HUES64 (cell line): ENCODE measurements around the gene DUSP22.

Experiments
- H3K27ac ChIP-seq: 2 replicates; pipeline ENCODE4 v1.7.0; 2013; ENCODE audit warnings: low read depth, low read length, inconsistent platforms
- H3K27me3 ChIP-seq: 2 replicates; pipeline ENCODE4 v1.6.1; 2013; ENCODE audit warnings: mild to moderate bottlenecking, low read length; ENCODE audit not compliant: insufficient read depth
- H3K36me3 ChIP-seq: 2 replicates; pipeline ENCODE4 v1.6.1; 2013; ENCODE audit warnings: mild to moderate bottlenecking, low read length; ENCODE audit not compliant: insufficient read depth
- H3K4me1 ChIP-seq: 2 replicates; pipeline ENCODE4 v1.6.1; 2013; ENCODE audit warnings: mild to moderate bottlenecking, low read length, moderate library complexity; ENCODE audit not compliant: insufficient read depth
- H3K4me3 ChIP-seq: 2 replicates; pipeline ENCODE4 v1.5.1; 2013; ENCODE audit warnings: mild to moderate bottlenecking, low read length, moderate library complexity
- H3K9ac ChIP-seq: 2 replicates; pipeline ENCODE4 v1.6.1; 2013; ENCODE audit warnings: mild to moderate bottlenecking, low read depth, low read length
- H3K9me3 ChIP-seq: 2 replicates; pipeline ENCODE4 v1.6.1; 2013; ENCODE audit warnings: low read depth, low read length; ENCODE audit not compliant: insufficient read depth
- WGBS: fragments of 150-250, 120-280 bp; methylation state at CpG from one replicate; pipeline ENCODE4 v1.1.7; 2013; ENCODE audit warnings: missing lambda C conversion rate; 5-methylcytosine and 5-hydroxymethylcytosine counted together

The DUSP22 gene

DNA sequence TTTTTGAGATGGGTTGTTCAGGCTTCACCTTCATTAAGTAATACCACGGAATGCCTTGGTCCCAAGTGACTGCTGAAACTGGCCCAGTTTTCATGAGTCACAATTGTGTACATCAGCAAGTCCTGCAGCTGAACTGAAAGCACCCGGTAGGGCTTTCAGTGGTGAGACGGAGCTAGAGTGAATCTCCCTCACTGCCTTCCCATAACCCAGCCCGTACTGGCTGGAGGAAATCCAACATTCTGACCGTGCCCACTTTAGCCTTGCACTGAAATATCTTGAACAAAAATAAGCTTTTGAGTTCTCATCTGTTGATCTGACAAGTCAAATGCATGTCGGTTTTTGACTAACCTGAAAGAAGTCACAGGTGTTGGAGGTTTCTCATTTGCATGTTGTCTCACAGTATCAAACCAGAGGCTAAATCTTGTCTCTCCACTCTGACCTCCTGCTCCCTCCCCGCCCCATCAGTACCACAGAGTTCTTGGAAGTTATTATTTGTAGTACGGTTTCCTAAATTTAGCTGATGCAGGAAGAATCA is 35.9 kb downstream of the DUSP22 start:
- Histone ChIP-seq H3K27me3 (no peaks in the 10 kb centered on the region), H3K9me3 (peaks cover 14% of the 10 kb centered on the region; the same call in 1 of the 2 replicates), H3K4me3 (no peak overlapping the region), H3K27ac (no peak overlapping the region), H3K9ac (no peak overlapping the region), H3K36me3 (no peaks in the 10 kb centered on the region), H3K4me1 (no peaks in the 10 kb centered on the region)
- 88% methylated on average over 8 of the region's 8 CpGs for WGBS

- Histone ChIP-seq H3K4me1 (no peaks in the 10 kb centered on the region), H3K36me3 (no peaks in the 10 kb centered on the region), H3K4me3 (no peak overlapping the region), H3K27me3 (no peaks in the 10 kb centered on the region), H3K9ac (no peak overlapping the region), H3K27ac (no peak overlapping the region), H3K9me3 (peaks cover 14% of the 10 kb centered on the region; the same call in 1 of the 2 replicates)
- WGBS: 89% methylated on average over 6 of the region's 7 CpGs
These were observed 36.6 kb downstream of the DUSP22 start for GRCh38 chr6:328924-329323.

GRCh38 chr6:329888-330691 is 37.8 kb downstream of the DUSP22 start:
- no peaks in the 10 kb centered on the region for H3K4me1 ChIP-seq
- peaks cover 14% of the 10 kb centered on the region; the same call in 1 of the 2 replicates for H3K9me3 ChIP-seq
- WGBS: 84% methylated on average over 15 of the region's 15 CpGs
- no peak overlapping the region for H3K9ac ChIP-seq
- no peak overlapping the region for H3K4me3 ChIP-seq
- no peak overlapping the region for H3K27ac ChIP-seq
- no peaks in the 10 kb centered on the region for H3K27me3 ChIP-seq
- H3K36me3 ChIP-seq: no peaks in the 10 kb centered on the region

- no peaks in the 10 kb centered on the region for H3K36me3 ChIP-seq
- peaks cover 14% of the 10 kb centered on the region; the same call in 1 of the 2 replicates for H3K9me3 ChIP-seq
- 91% methylated on average over 8 of the region's 8 CpGs for WGBS
- no peaks in the 10 kb centered on the region for H3K27me3 ChIP-seq
- no peaks in the 10 kb centered on the region for H3K4me1 ChIP-seq
- no peak overlapping the region for H3K4me3 ChIP-seq
- no peak overlapping the region for H3K9ac ChIP-seq
- H3K27ac ChIP-seq: no peak overlapping the region
These were observed 38.7 kb downstream of the DUSP22 start for GRCh38 chr6:330948-331347.

GRCh38 chr6:331622-332521 is 39.6 kb downstream of the DUSP22 start:
- 90% methylated on average over 13 of the region's 13 CpGs for WGBS
- Histone ChIP-seq H3K36me3 (no peaks in the 10 kb centered on the region), H3K4me1 (no peaks in the 10 kb centered on the region)

DNA sequence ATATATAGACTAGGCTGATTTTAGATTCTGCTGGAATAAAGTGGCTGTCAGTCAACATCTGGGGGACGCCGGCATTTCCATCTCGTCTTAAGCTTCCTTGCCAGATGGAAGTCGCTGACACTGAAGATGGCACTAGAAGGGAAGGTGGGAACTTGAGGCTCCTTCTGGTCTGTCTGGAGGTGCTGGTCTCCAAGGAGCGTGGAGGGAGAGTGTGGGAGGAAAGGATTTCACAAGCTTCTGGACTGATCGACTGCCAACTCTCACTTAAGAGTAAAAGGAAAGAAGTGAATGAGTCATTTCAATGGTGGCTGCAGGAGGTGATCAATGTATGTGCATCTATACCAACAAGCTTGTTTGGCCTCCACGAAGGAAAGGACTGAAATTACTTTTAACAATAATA is 40.4 kb downstream of the DUSP22 start:
- Histone ChIP-seq H3K36me3 (no peaks in the 10 kb centered on the region), H3K9me3 (peaks cover 18% of the 10 kb centered on the region; the same call in 1 of the 2 replicates), H3K4me3 (no peak overlapping the region)

More at GRCh38 chr6:331622-332521, 39.6 kb downstream of the DUSP22 start:
- Histone ChIP-seq H3K27ac (no peak overlapping the region), H3K4me3 (no peak overlapping the region), H3K9ac (no peak overlapping the region), H3K9me3 (peaks cover 20% of the 10 kb centered on the region; the same call in 1 of the 2 replicates), H3K27me3 (no peaks in the 10 kb centered on the region)

GRCh38 chr6:333379-334002 is 41.2 kb downstream of the DUSP22 start:
- WGBS: 86% methylated on average over 13 of the region's 13 CpGs
- Histone ChIP-seq H3K4me3 (no peak overlapping the region), H3K4me1 (no peaks in the 10 kb centered on the region)

More for the DNA sequence above, 40.4 kb downstream of the DUSP22 start:
- Histone ChIP-seq H3K4me1 (no peaks in the 10 kb centered on the region), H3K27ac (no peak overlapping the region), H3K27me3 (no peaks in the 10 kb centered on the region), H3K9ac (no peak overlapping the region)
- 92% methylated on average over 7 of the region's 7 CpGs for WGBS

GRCh38 chr6:334536-335510 is 42.5 kb downstream of the DUSP22 start:
- 92% methylated on average over 9 of the region's 10 CpGs for WGBS
- Histone ChIP-seq H3K4me3 (no peak overlapping the region), H3K27ac (no peak overlapping the region), H3K36me3 (no peaks in the 10 kb centered on the region), H3K9ac (no peak overlapping the region), H3K9me3 (peaks cover 18% of the 10 kb centered on the region; the same call in 1 of the 2 replicates), H3K27me3 (no peaks in the 10 kb centered on the region), H3K4me1 (no peaks in the 10 kb centered on the region)

More at GRCh38 chr6:333379-334002, 41.2 kb downstream of the DUSP22 start:
- Histone ChIP-seq H3K27ac (no peak overlapping the region), H3K27me3 (no peaks in the 10 kb centered on the region), H3K9me3 (peaks cover 18% of the 10 kb centered on the region; the same call in 1 of the 2 replicates), H3K36me3 (no peaks in the 10 kb centered on the region), H3K9ac (no peak overlapping the region)

GRCh38 chr6:335572-335971 is 43.3 kb downstream of the DUSP22 start:
- Histone ChIP-seq H3K36me3 (no peaks in the 10 kb centered on the region), H3K9me3 (peaks cover 18% of the 10 kb centered on the region; the same call in 1 of the 2 replicates), H3K4me3 (no peak overlapping the region), H3K27ac (no peak overlapping the region), H3K27me3 (no peaks in the 10 kb centered on the region), H3K9ac (no peak overlapping the region), H3K4me1 (no peaks in the 10 kb centered on the region)
- WGBS: 92% methylated on average over 6 of the region's 6 CpGs
